ENCODE results near the gene CBX5.

DNA sequence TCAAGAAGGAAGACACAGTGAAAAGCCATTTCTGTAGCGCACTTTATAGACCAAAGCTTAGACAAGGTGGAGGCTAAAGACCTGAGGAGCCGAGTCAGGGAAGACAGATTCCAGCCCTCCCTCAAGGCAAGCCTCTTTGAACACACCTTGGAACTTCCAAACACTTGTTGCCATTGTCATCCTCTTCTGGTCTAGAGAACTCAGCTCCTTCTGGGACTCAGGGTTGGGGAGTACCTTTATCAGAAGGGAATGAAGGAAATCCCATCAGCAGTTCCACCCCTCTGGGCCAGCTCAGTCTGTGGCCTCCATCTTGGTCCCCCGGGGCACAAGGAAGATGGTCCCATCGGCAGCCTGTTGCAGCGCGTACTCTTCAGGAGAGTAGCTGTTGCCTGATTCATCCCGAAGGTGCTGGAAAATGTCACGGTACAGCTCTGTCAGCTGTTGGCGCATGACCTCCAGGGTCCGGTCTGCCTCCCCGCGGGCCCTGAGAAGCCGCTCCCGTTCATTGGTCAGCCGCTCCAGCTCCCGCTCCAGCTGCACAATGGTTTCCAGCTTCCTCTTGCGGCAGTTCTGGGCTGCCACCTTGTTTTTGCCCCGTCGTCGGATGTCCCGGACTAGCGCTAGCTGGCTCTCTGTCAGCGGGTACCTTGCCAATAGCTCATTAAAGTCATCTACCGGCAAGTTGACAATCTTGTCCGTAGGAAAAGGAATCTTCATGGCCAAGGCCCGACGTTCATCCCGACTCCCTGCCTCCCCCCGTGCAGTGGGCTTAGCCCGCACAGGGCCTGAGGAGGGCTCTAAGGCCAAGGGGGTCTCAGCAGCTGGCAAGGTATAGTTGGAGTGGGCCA, 12.4 kb upstream of the CBX5 start:
- TF ChIP-seq POLR2A (IDR thresholded peaks at IDR 0.05), result no peak
- TF ChIP-seq CTCF (IDR thresholded peaks at IDR 0.05), result no peak
- TF ChIP-seq EP300 (IDR thresholded peaks at IDR 0.05), result no peak
- TF ChIP-seq POLR2AphosphoS5 (IDR thresholded peaks at IDR 0.05), result no peak

Data from sigmoid colon (tissue), 4 donors.